GM12873 (cell line): ENCODE results near the gene ARHGAP35.

Experiments
- TF ChIP-seq, protein P1 (sequence below): IDR thresholded peaks from 2 replicates; pipeline ENCODE4 v1.5.1; 2012; ENCODE audit warnings: low read depth, mild to moderate bottlenecking, moderate library complexity, low read length, control low read depth; ENCODE audit not compliant: insufficient read depth; ENCODE audit errors: missing control alignments

Gene ARHGAP35

GRCh38 chr19:46860846-46861690 lies at the start of gene ARHGAP35:
TSS of gene ARHGAP35 (plus strand) at chr19:46860997. CDS start at chr19:46918676, 57,679 bp downstream.
- TF ChIP-seq, protein P1, sequence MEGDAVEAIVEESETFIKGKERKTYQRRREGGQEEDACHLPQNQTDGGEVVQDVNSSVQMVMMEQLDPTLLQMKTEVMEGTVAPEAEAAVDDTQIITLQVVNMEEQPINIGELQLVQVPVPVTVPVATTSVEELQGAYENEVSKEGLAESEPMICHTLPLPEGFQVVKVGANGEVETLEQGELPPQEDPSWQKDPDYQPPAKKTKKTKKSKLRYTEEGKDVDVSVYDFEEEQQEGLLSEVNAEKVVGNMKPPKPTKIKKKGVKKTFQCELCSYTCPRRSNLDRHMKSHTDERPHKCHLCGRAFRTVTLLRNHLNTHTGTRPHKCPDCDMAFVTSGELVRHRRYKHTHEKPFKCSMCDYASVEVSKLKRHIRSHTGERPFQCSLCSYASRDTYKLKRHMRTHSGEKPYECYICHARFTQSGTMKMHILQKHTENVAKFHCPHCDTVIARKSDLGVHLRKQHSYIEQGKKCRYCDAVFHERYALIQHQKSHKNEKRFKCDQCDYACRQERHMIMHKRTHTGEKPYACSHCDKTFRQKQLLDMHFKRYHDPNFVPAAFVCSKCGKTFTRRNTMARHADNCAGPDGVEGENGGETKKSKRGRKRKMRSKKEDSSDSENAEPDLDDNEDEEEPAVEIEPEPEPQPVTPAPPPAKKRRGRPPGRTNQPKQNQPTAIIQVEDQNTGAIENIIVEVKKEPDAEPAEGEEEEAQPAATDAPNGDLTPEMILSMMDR = no peak

- TF ChIP-seq, protein P1 = no peak
Measured at GRCh38 chr19:46812977-46813838, 47.6 kb upstream of the ARHGAP35 start.

GRCh38 chr19:46813839-46814358 lies 46.9 kb upstream of the ARHGAP35 start:
- TF ChIP-seq, protein P1 = no peak

- TF ChIP-seq, protein P1 = no peak
Measured at GRCh38 chr19:46815833-46816627, 44.8 kb upstream of the ARHGAP35 start.

- TF ChIP-seq, protein P1 = no peak
Measured at GRCh38 chr19:46818812-46819211, 42.0 kb upstream of the ARHGAP35 start.

- TF ChIP-seq, protein P1 = no peak
Measured at GRCh38 chr19:46821512-46822409, 39.0 kb upstream of the ARHGAP35 start.
